Vagina (tissue), 2 donors: ENCODE results near the gene SF3B6.

Source experiments
- CTCF ChIP-seq, 3 experiments: fragments of 450-650 bp in 2 of 3; fragments of 200-600 bp in 1 of 3; sonication (generic) in 1 of 3; IDR thresholded peaks; one replicate each; pipeline ENCODE4 v1.5.1; 2017 to 2019; ENCODE audit warnings: antibody characterized with exemption in 3 of 3, mild to moderate bottlenecking in 2 of 3, moderate library complexity in 2 of 3
- POLR2A ChIP-seq, 2 donors: fragments of 450-650 bp; IDR thresholded peaks; one replicate each; pipeline ENCODE4 v1.6.1; 2017; ENCODE audit warnings: antibody characterized with exemption in 2 of 2, mild to moderate bottlenecking in 2 of 2, moderate library complexity in 2 of 2

- TF ChIP-seq CTCF (IDR thresholded peaks at IDR 0.05): no peak
- no peak for TF ChIP-seq POLR2A (IDR thresholded peaks at IDR 0.05)
Measured at GRCh38 chr2:24047703-24048033, 28.5 kb downstream of the SF3B6 start.
